ENCODE results near the gene CADM1.

DNA sequence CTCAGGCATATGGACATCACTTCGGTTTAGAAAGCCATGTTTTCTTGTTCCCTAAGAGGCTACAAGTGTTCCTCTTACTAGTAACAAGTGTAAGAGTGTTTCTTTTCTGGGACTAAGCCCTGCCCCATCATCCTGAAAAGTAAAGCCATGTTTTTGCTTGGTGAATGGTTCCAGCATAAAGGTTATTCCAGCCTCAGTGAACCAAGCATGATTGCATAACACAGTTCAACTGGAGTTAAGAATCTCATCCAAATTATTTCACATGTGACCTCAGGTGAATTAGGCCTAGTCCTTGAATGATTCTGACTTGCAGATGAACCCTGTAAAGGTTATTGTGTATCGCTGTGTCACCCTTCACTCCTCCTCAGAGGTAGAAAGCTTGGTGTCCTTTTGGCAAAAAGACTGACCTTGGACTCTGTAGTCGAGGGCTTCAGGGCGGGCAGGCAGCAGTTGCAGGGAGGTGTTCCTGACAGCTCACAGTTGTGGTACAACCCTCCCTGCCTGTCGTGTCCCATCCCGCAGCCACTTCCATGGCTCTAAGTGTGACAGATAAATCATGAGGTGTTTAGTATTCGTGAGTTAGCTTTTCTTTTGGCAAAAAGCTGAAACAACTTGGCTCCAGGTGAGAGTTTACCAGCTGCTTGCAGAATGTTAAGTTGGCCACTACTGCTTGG is 321.8 kb downstream of the CADM1 start:
- TF ChIP-seq TAF1 (IDR thresholded peaks at IDR 0.05; ENCODE audit: borderline replicate concordance, insufficient read depth, low read length) (no peak), POLR2AphosphoS5 (IDR thresholded peaks at IDR 0.05; ENCODE audit: low read depth, low read length) (no peak), SIN3A (IDR thresholded peaks at IDR 0.05; ENCODE audit: borderline replicate concordance, insufficient read depth, low read length) (no peak), FOXP2 (optimal IDR thresholded peaks at IDR 0.05; ENCODE audit: borderline replicate concordance, extremely low read depth, extremely low read length, insufficient read depth) (no peak)
- TF ChIP-seq, protein P1, sequence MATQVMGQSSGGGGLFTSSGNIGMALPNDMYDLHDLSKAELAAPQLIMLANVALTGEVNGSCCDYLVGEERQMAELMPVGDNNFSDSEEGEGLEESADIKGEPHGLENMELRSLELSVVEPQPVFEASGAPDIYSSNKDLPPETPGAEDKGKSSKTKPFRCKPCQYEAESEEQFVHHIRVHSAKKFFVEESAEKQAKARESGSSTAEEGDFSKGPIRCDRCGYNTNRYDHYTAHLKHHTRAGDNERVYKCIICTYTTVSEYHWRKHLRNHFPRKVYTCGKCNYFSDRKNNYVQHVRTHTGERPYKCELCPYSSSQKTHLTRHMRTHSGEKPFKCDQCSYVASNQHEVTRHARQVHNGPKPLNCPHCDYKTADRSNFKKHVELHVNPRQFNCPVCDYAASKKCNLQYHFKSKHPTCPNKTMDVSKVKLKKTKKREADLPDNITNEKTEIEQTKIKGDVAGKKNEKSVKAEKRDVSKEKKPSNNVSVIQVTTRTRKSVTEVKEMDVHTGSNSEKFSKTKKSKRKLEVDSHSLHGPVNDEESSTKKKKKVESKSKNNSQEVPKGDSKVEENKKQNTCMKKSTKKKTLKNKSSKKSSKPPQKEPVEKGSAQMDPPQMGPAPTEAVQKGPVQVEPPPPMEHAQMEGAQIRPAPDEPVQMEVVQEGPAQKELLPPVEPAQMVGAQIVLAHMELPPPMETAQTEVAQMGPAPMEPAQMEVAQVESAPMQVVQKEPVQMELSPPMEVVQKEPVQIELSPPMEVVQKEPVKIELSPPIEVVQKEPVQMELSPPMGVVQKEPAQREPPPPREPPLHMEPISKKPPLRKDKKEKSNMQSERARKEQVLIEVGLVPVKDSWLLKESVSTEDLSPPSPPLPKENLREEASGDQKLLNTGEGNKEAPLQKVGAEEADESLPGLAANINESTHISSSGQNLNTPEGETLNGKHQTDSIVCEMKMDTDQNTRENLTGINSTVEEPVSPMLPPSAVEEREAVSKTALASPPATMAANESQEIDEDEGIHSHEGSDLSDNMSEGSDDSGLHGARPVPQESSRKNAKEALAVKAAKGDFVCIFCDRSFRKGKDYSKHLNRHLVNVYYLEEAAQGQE (IDR thresholded peaks at IDR 0.05; ENCODE audit: insufficient read depth in 1 of 2, low read depth in 2 of 2, low read length in 2 of 2) = no peak

All from PFSK-1 (cell line).